HG03097 (cell line): ENCODE data around the gene LHX6.

Experiments used
- ATAC-seq: cut with Tn5 transposase; IDR thresholded peaks from one replicate; pipeline ENCODE4 v1.9.1; 2021; ENCODE audit not compliant: unreplicated experiment, low FRiP score

Gene LHX6

GRCh38 chr9:122158202-122158601, 70.6 kb downstream of the LHX6 start:
- ATAC-seq, result no peak

GRCh38 chr9:122155796-122156195, 73.0 kb downstream of the LHX6 start:
- no peak for ATAC-seq
